OCI-M2 (cell line): ENCODE results near the gene NAT8.
"Not testable (repeated sequence)": the region's sequence is repeated elsewhere in the genome, so short reads cannot be mapped to it uniquely, and the experiment has no call there.

ENCODE experiments used
- DNase-seq: peaks from one replicate; lab custom pipeline; 2025; ENCODE audit not compliant: unreplicated experiment; lab: John Stamatoyannopoulos, UW

Gene NAT8, protein sequence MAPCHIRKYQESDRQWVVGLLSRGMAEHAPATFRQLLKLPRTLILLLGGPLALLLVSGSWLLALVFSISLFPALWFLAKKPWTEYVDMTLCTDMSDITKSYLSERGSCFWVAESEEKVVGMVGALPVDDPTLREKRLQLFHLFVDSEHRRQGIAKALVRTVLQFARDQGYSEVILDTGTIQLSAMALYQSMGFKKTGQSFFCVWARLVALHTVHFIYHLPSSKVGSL

DNA sequence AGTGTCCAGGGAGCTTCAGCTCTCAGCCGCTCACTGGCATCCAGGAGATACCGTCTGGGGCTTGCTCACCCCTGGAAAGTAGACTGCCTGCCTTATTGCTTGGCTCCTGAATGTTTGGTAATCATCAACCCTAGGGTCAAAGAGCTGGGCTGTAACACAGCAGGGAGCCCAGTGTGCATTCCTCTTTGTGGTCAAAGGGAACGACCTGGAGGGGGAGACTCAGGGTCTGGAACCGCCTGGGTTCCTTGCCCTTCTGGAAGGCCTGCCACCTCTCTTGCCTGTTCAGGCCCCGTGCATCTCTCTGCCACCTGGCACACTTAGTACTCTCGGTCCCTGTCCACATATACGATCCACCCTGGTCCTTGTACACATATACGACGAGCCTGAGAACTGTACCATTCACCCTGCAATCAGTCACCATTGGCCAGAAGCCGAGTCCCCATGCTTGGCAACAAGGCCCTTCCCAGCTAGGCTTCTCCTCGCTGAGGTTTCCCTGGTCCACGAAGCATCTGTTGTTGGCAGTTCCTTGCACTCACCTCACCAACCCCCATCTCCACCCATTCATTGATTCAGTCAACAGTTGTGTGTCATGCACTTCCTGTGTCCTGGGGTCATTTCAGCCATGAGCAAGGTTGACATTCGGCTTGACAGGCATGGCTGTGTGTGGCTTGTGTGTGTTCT is at the start of gene NAT8:
Gene NAT8, minus strand, starts transcription at position 85 of the 681 bp plus-strand sequence. CDS start 794 bp downstream, outside the sequence.
- DNase-seq: no peak

DNA sequence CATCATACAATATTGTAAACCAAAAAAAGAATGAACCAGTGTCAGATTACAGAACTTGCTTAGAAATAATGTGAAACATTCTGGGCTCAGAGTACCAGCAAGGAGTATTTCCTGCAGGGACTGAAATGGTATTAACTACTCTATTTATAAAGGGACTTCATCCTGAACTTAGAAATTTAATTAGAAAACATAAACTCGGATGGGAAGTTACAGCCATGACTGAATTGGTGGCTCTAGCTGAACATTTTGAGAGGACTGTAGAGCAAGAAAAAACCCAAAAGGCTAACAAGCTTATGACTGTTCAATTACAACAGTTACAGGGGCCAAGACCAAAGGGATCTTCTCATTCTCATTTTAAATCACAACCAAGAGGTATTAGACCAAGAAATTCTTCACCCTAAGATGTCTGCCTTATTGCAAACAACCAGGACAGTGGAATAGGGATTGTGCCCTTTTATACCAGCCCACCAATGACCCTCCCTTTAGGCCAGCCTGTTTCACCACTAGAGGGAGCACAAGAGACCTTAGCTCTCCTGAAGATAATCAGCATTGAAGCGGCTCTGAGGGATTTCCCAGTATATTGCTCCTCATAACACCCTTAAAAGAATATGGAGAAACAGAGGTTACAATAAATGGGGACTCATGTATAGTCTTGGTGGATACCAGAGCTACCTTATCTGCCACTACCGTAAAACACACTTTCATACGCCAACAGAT is 48.3 kb upstream of the NAT8 start:
- DNase-seq: not testable (repeated sequence)

- not testable (repeated sequence) for DNase-seq
Measured at GRCh38 chr2:73688494-73688893, 46.3 kb upstream of the NAT8 start.

- no peak for DNase-seq
Measured at GRCh38 chr2:73685764-73686438, 43.7 kb upstream of the NAT8 start.

DNA sequence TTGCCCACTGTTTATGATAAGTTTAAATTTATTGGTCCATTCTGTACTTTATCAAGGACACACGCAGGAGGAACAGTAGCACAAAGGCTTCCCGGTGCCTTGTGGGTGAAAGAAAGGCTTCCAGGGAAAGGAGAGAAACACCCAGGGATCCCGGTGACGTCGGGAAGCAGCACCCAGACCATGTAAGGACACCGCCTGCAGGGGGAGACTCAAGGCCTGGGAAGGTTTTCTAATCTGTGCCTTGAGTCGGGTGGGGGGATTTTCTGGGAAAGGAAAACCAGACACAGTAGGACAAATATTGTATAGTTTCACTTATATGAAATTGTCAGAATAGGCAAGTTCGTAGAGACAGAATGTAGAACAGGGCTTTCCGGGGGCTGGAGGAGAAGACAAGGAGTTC is 42.7 kb upstream of the NAT8 start:
- not testable (repeated sequence) for DNase-seq

DNA sequence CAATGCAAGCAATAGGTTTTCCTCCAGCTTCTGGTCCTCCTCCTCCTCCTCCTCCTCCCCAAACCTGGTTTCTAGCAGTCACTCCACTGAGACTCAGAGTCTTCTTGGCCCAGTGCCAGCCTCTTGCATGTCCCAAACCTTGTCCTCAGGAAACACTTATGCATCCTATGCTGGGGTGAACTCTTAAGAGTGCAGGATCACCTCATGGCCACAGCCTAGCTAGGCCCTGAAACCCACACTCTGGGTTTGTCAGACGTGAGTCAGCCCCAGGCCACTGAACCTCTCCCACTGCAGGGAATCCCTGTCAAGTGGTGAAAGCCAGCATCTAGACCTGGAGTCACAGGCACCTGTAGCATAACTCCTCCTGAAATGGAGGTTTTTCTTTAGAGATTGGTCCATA is 42.1 kb upstream of the NAT8 start:
- DNase-seq: not testable (repeated sequence)

- peak; percentile 13 for DNase-seq
Measured at GRCh38 chr2:73679951-73680571, 37.8 kb upstream of the NAT8 start.

GRCh38 chr2:73679237-73679636 is 37.0 kb upstream of the NAT8 start:
- not testable (repeated sequence) for DNase-seq

DNA sequence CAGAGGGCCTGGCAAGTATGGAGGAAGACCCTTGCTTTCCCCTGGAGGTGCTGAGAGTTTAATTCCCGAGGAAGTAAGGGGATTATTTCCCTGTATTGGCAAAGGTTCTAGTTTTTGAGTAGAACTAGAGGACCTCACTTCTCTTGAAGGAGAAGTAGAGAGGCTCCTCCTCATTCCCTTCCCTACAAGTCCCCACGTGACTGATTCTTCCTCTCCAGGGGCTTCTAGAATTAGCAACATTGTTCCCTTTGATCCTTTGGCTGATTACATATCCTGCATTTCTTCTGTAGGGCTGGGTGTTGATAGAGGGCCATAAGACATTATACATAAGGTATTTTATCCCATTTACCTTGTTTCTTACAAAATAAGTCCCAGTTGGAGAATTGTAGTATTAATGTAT is 35.8 kb upstream of the NAT8 start:
- not testable (repeated sequence) for DNase-seq

- DNase-seq: not testable (repeated sequence)
Measured at GRCh38 chr2:73676211-73676610, 34.0 kb upstream of the NAT8 start.

GRCh38 chr2:73674696-73675157 is 32.5 kb upstream of the NAT8 start:
- DNase-seq: not testable (repeated sequence)

GRCh38 chr2:73669976-73670375 is 27.8 kb upstream of the NAT8 start:
- not testable (repeated sequence) for DNase-seq

- not testable (repeated sequence) for DNase-seq
Measured at GRCh38 chr2:73667239-73667638, 25.0 kb upstream of the NAT8 start.

- DNase-seq: no peak
Measured at GRCh38 chr2:73654175-73654574, 12.0 kb upstream of the NAT8 start.

GRCh38 chr2:73652348-73652747 is 10.1 kb upstream of the NAT8 start:
- no peak for DNase-seq

- no peak for DNase-seq
Measured at GRCh38 chr2:73651591-73652230, 9.5 kb upstream of the NAT8 start.

- not testable (repeated sequence) for DNase-seq
Measured at GRCh38 chr2:73647690-73648089, 5.5 kb upstream of the NAT8 start.

- DNase-seq: no peak
Measured at GRCh38 chr2:73641767-73642062, 507 bp downstream of the NAT8 start.

GRCh38 chr2:73640946-73641766 is 1.1 kb downstream of the NAT8 start:
- no peak for DNase-seq

DNA sequence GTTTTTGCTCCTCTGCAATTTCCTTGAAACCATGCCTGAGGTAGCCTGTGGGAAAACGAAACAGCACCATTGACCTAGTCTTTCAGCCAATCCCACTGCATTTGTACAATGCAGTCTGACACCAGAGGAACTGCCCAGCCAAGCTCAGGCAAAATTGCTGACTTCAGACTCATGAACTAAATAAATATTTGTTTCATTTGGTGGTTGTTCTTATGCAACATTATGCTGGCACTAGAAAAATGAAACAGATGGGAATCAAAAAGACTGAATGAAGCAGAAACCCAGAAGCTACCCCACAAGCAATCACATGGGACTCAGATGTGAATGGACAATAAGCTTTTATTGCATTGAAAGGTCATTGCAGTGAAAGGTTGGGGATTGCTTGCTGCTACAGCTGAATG is 1.7 kb downstream of the NAT8 start:
- no peak for DNase-seq
